Stimulated activated CD4-positive, alpha-beta T cell treated with anti-CD3 and anti-CD28 coated beads, TNF-alpha, amount 100 ng/mL, for 4 hours (primary cell): ENCODE measurements around the gene NUB1.

Source experiments
- DNase-seq, 3 experiments: peaks; one replicate each; pipeline ENCODE4 v3.0.0-alpha.2; 2020; ENCODE audit warnings: low read depth in 3 of 3

The NUB1 gene

DNA sequence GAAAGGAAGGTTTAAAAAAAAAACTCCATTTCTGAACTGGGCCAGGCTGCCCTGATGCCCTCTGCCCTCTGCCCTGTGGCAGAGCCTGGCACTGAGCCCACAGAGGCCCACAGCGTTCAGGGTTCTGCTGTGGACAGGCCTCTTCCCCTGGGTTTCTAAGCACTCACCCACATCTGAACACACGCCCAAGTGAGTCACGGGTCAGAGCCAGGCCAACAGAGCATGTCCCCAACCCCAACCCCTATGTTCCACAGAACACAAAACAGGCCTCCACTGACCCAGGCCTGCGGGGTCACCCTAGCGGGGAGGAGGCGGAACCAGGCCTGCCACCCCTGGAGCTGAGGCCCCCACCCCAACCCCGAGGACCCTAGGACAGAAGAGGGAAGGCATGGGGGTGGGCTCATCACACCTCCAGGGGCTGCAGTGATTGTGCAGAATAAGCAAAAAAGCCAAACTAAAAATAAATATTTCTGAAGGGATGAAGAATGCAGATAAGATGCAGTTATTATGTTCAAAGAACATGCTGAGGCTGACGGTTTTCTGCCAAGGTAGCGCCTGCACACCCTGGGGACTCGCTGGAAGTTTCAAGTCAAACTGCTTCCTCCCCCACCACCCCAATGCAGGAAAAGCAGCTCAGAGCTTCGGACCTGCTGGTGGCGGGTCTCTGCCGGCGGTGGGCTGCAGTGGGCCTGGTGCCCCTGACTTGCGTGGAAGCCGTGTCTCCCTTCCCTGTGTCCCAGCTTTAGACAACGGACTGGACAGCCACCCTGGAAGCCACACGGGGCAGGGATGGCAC, 62.8 kb downstream of the NUB1 start:
- DNase-seq, result no peak

DNA sequence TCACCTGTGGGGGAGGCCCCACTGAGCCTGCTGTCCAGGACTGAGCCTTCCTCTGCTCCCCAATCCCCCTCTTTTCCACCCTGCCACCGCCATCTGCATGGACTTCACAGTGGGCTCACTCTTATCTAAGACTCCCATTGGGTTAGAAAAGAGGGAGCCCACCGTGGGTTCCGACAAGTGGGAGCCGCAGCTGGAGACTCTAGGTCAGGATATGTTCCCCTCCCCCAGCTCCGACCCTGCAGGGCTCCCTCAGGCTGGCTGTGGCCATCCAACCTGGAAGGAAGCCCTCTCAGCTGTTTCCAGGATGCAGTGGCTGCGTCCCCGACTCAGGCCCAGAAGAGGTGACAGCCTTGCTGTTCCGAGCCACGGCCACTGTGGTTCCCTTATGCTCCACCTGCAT, 63.4 kb downstream of the NUB1 start:
- DNase-seq, result no peak

DNA sequence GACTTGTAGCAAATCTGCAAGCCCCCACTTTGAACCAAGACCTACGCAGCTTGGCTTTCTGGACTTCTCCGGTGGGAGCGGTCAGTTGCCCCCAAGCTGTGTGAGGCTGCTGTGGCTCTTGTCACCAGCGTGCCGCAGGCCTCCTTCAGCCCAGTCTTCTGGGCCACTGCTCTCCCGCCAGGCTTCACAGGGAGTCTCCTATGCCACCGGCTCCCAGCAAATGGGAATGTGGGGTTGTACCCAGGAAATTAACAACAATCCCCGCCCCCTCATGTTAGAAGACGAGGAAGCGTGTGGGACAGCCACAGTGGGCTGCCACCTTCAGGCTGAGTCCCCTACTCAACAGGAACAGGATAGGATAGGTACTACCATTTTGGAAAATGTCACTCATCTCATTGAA, 64.0 kb downstream of the NUB1 start:
- DNase-seq, result no peak

DNA sequence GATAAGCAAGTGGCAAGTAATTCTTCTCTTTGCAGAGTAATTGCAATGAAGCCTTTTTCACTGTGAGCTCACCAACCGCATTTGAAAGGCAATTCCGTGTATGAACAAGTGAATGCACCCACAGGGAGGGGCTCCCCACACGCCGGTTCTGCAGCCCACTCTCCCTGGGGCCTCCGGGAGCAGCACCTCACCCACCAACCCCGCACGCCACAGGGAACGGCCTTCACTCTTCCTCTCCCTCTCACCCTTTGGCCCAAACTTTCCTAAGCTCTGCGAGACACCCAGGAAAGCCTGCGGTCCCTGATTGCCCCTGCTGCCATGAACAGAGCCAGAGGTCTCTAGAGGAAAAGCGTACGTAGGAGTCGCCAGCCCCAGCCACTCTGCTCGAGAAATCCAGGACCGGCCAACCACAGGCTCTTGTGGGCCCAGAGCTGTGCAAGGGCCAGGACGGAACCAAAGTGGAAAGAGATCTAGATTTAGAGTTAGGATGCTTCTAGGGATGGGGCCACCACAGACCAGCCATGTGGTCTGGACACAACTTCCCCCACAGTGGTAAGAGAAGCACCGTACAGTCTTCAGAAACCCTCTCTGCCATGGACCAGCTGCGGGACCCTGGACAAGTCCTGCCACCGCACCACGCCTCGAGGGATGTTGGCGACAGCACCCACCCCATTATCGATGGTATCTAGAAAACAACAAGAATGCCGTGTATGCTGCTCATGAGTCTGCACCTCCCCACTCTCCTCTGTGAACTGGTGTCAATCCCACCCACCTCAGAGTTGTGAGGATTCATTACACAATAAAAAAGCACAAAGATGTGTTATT, 64.7 kb downstream of the NUB1 start:
- no peak for DNase-seq

DNA sequence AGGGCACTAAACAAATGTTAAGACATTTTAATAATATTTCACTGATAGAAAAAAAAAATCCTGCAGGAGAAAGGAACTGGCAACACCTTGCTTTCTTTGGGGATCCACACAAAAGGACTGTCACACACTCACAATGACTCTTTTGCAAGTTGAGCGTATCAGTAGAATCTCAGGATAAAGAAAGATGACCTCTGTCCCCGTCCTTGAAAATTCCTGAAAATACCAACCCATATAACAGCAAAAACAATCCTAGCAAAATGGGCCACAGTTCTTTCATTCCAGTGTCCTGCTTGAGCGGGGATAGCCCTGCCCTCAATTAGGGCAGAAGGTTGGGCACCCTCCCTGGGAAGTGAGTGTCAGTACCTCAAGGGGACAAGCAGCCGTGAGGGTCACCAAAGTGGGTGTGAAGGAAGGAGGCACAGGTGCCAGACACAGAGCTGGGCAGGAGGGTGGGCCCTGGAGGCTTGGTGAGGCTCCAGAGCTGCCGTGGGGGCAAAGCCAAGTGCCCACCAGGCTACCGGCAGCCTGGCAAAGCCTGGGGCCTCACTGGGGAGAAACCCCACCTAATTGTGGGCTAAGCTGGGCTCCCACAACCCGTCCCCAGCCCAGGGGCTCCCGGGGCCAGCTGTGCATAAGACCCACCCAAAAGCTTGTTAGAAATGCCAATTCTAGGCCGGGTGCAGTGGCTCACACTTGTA, 65.4 kb downstream of the NUB1 start:
- no peak for DNase-seq

DNA sequence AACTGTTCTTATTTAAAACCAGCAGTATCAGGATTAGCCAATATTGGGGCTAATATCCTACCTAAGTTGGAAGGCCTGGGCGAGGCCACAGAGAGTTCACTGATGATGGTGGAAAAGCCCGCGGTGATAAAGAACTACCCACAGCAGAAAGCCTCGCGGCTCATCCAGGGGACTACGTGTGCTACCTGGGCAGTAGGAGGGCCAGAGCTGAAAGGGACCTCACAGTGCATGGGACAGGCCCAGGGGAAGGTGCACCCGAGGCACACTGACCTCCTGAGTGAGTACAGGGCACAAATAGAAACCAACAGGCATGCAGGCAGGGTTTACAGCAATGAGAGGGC, 66.9 kb downstream of the NUB1 start:
- no peak for DNase-seq

DNA sequence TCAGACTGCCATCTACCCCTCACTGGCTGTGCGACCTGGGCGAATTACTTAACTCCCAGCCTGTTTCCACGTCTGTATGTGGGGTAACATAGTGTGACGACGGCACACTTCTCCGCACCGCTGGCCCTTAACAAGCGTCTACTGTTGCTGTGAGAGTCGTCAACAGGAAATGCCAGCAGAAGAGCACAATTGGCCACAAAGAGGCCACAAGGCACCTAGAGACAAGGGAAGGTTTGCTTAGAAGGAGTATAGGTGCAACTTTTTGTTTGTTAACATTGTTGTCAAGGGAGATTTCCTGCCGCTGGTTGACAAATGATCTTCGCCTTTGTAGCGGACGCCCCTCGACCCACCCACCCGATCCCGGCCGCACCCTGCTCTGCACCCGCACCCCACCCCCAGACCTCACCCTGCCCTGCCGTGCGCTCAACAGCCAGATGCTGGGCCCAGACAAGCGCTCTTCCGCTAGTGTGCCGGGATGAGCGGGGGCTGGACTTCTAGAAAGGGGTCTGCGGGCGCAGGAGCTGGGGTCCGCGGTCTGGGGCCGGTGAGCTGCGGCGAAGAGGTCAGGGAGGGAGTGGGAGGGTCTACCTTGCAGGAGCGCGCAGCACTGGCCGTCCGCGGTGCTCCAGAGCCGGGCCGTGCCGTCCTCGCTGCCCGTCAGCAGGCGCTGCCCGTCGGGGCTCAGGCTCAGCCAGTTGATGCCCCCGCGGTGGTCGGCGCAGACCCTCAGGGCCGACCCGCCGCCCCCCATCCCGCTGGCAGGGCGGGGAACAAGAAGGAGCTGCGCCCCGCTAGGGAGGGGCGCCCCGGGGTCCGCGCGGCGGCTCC, 67.4 kb downstream of the NUB1 start:
- peak in 1 of 3 experiments; percentile 35 for DNase-seq

DNA sequence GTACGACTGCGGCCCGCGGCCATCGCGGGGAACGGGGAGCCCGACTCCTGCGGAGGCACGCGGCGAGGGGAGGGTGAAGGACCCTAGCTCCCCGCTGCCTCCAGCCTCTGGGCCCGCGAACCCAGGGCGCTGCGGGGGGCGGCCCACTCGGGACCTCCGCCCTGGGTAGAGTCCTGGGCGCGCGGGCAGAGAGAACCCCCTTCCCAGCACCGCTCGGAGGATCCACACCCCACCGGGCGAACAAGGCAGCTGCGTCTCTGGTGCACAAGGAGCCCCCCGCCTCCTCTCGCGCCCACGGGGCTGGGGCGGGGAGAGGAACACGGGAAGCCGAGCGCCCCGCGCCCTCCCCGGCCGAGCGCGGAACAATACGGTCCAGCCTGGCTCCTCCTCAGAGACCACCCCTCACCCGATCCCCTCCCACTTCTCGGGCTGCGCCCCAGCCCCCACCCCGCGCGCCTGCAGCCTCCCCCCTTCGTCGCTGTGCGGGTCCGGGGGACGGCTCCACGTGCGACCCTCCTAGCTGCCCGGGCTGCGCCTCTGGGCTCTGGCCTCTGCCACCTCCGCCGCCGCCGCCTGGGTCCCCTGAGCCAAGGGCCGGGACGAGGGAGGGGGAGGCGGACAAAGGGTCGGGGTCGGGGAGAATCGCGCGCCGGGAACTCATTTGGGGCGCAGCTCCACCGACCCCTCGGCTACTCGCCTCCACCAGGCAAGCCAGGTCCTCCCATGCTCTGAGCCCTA, 68.2 kb downstream of the NUB1 start, which contains the start of gene WDR86:
WDR86 (minus strand) TSS at position 372 of the 738 bp plus-strand sequence. CDS start 449 bp downstream, outside the sequence.
- DNase-seq, result no peak

DNA sequence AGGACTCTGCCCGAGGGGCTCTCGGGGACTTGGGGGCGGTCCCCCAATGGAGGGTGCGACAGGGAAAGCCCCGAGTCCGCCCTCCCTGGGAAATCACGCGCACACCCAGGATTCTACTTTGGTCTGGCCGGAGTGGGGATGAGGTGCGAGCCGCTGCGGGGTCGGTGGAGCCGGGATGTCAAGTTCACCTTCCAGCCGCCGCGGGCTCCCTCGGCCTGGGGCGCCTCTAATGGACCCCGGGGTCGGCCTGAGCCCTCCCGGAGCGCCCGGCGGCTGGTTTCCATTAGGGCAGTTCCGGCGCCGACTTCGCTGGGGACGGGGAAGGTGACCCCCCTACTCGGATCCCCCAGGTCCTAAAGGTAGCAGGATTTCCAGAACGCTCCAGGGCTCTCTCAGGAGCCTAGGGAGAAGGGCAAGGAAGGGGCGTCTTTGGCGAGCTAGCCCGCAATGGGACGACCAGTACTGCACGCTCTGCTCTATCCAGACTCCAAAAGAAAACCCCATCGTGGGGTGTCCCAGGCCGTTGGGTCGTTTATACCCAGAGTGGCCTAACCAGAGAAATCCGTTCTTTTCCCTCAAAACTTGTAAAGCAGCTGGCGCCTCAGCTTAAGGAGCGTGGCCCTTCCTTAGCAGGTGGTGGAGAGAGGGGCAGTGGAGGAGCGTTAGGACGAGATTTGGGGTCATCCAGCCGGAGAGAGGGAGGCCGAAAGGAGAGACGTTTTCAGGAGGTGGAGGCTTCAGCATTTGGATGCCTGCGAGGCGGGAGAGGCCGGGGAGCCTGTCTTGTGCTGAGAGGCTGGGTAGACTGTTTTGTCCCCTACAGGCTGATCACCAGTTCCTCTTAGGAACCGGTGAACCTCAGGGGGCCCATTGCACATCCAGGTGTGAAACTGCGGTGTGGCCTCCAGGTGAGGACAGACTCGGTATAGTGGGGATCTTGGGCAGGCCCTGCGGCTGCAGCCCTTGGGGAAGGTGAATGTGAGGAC, 69.1 kb downstream of the NUB1 start:
- no peak for DNase-seq

DNA sequence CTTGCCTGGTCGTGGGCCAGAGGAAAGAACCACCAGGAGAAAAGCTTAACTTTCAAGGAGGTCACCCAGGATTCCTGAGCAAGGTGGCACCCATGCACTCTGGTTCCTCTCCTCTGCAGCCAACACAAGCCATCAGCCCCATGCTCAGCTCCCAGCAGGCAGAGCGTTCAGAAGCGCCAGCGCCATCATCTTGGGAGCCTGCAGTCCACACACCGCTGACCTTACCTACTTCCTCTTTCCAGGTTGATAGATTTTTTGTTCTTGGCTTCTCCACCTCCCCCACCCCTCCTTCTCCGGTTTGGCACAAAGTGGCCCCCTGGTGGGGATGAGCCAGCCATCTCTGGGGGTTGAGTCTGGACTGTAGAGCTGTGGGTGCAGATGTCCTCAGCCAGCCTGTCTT, 69.9 kb downstream of the NUB1 start:
- no peak for DNase-seq

DNA sequence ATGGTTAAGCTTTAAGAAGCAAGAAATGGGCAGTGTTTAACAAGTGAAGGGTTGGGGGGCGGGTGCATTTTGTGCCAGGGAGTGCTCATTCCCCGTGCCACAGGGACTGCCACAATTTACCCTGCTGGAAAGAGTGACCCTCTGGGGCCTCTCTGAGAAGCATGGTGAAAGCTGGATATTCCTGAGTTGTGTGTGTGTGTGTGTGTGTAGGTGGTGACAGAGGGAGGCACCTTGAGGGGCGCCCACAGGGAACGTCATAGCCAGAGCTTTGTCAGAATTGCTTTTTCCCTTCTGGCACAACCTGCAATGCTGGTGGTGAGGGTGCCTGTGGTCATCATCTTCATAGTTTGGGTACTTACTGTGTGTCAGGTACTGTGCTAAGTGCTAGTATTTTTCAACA, 70.7 kb downstream of the NUB1 start:
- no peak for DNase-seq

DNA sequence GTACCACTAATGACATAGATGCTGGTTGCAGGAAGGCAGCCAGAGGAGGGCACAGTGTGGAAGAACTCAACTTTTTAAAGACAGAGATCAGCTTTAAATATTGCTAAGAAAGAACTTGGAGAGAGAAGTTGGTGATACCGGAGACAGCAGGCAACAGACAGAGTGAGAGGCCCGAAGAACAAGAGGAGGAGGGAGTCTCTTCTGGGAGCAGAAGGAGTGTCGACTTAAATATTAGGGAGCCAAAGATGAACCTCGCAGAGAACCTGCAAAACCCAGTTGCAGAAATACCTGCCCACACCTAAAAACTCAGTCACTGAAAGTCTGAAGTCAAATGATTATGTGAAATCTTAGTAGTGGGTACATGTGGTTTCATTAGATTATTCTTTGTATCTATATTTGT, 71.6 kb downstream of the NUB1 start:
- DNase-seq, result no peak

DNA sequence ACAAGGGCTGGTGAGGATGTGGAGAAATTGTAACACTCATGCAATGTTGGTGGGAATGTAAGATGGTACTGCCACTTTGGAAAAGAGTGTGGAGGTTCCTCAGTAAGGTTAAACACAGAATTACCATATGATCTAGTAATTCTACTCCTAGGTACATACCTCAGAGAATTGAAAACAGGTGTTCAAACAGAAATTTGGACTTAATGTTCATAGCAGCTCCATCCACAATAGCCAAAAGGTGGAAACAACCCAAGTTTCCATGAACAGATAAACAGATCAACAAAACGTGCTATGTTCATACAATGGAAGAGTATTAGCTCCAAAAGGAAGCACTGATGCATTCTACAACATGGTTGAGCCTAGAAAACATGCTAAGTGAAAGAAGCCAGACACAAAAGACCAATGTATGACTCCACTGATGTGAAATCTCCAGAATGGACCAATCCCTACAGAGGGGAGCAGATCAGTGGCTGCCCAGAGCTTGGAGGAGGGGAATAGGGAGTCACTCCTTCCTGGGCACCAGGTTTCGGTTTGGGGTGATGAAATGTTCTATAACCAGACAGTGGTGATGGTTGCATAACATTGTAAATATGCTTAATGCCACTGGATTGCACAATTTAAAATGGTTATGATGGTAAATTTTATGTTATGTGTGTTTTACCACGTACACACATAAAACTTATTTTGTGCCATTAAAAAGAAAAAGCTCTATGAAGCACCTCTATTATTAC, 73.9 kb downstream of the NUB1 start:
- no peak for DNase-seq

DNA sequence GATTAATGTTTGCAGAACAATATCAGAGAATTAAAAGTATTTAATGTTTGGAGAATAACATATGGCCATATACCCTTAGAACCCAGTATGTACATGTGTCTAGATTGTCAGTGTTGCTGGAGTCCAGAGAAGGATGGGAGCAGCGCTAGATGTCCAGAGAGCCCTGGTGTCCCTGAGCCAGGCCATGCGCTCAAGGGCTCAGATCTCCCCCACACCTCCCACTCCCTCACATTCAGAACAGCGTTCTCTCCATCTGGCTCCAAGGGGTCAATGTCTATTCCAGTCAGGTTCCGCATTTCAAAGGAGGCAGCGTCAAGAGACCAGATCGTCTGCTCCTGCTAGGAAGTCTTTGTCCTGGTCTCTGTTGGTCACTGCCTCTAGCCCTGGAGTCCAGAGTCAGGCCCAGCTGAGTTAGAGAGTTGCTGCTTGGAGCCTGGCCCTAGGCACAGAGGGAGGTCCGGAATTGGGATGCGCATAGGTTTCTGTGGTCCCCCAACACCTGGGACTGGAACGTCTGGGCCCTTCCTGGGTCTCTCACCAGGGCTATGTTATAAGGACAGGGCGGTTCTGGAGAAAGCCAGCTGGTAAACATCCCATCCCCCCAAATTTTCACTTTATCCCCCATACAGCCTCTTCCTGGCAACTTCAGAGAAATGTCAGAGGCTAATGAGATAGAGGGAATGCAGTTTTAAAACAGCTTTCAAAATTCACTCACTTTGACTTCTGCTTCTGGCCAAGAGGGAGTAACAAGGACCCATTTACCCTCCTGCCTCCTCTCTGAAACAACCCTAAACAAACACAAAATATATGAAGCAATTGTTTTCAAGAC, 74.7 kb downstream of the NUB1 start:
- no peak for DNase-seq

DNA sequence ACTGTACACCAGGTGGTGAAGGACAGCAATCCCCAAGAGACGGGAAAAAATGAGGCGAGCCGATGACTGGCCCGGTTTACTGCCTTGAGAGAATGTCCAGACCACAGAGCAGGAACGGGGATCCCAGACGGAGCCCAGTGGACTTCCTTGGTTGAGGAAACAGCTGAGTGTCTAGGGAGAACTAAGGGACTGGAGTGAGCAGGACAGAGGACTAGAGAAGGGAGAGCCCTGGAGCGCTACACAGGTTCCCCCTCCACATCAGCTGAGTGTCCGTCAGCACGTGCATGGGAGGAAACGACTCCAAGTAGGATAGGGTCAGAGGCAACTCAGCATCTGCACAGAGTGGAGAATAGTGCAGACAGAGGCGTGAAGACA, 75.3 kb downstream of the NUB1 start:
- no peak for DNase-seq

DNA sequence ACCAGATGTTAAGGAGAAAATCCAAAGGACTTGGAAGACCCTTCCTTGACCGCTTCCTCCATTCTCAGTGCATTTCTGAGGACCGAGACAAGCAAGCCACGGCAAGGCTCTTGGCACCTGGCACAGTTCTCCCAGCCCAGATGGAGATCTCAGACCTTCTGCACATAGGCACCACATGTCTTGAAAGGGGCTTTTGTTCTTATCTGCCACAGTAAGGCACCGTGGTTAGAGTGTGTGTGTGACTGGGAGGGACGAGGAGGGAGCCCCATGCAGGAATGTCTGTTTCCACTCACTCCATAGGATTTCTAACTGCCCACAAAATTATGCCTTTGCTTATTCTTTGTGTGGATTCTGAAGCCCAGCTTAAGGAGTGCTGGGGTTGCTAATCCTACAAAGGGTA, 78.5 kb downstream of the NUB1 start:
- DNase-seq, result no peak

DNA sequence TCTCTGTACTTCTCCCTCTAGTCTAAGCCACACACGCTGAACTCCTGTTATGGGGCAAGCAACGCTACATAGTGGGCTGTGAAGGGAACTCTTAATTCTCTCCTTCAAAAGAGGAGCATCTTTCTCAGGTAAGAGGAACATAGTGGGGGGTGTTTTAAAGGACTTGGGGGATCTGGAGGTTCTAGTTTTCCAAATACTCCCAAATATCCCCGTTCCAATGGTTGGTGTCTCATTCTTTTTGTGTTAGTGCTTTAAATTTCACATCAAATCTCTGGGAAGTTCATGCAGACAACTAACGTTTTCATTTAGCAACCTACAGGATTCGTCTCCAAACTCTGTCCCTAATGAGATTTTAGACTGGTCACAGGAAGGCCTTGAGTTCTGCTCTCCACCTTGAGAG, 80.6 kb downstream of the NUB1 start:
- no peak for DNase-seq

DNA sequence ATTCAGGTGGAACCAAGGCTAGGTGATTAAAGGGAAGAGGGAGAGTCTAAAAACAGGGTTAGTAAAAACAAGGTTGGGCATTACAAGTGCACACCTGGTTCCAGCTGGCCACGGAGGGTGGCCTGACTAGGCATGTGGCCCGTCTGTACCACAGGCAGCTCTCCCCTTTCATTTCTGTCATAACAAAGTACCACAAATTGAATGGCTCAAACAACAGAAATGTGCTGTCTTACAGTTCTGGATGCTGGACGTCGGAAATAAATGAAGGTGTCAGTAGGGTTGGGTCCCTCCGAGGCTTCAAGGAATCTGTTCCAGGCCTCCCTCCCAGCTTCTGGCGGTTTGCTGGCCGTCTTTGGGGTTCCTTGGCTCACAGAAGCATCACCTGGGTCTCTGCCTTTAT, 81.6 kb downstream of the NUB1 start:
- DNase-seq, result no peak
